C4-2B (cell line): ENCODE data around the gene SH3RF2.
"Not testable (repeated sequence)": the region's sequence is repeated elsewhere in the genome, so short reads cannot be mapped to it uniquely, and the experiment has no call there.

Source experiments
- H3K27ac ChIP-seq: fragments of 450-650 bp; 2 replicates; pipeline ENCODE4 v1.5.1; 2017
- ZFX ChIP-seq: fragments of 450-650 bp; IDR thresholded peaks from 2 replicates; pipeline ENCODE4 v1.6.1; 2017
- TF ChIP-seq, protein P1 (sequence below): fragments of 450-650 bp; conservative IDR thresholded peaks from 2 replicates; pipeline ENCODE4 v1.5.1; 2017; ENCODE audit warnings: mild to moderate bottlenecking

SH3RF2 gene

DNA sequence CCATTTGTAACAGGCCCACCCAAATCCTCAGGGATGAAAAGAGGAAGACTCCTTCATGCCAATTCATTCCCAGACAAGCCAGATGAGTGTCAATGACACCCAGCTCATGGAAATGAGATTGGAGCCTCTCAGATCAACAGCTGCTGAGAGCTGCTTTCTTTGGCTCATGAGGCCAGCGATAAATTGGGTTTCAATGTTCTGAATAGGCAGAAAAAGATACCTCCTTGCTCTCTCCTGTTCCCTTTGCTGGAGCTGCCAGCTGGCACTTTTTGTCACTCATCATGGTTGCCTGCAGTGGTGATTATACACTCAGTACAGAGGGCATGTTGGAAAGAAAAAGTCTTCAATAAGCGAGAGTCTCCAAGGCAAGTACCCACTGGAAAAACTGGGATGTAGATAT is 47.1 kb downstream of the SH3RF2 start:
- H3K27ac ChIP-seq = no peak overlapping the region
- TF ChIP-seq, protein P1, sequence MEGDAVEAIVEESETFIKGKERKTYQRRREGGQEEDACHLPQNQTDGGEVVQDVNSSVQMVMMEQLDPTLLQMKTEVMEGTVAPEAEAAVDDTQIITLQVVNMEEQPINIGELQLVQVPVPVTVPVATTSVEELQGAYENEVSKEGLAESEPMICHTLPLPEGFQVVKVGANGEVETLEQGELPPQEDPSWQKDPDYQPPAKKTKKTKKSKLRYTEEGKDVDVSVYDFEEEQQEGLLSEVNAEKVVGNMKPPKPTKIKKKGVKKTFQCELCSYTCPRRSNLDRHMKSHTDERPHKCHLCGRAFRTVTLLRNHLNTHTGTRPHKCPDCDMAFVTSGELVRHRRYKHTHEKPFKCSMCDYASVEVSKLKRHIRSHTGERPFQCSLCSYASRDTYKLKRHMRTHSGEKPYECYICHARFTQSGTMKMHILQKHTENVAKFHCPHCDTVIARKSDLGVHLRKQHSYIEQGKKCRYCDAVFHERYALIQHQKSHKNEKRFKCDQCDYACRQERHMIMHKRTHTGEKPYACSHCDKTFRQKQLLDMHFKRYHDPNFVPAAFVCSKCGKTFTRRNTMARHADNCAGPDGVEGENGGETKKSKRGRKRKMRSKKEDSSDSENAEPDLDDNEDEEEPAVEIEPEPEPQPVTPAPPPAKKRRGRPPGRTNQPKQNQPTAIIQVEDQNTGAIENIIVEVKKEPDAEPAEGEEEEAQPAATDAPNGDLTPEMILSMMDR = no peak
- TF ChIP-seq ZFX = no peak

DNA sequence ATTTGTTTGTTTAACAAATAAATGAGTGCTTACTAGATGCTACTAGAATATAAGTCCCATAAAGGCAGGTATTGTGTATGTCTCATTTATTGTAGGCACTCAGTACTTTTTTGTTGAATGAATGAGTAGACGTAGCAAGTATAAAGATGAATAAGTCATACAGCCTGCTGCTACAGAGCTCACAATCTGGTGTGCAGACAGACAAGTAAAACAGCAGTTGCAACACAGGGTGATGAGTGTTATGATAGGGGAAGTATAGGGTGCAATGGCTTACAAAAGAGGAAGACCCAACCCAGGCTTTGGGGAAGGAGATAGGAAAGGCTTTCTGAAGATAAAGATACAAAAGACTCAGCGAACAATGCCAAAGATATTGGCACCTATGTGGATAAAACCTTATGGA is 47.7 kb downstream of the SH3RF2 start:
- TF ChIP-seq ZFX = no peak
- TF ChIP-seq, protein P1 = no peak
- no peak overlapping the region for H3K27ac ChIP-seq

DNA sequence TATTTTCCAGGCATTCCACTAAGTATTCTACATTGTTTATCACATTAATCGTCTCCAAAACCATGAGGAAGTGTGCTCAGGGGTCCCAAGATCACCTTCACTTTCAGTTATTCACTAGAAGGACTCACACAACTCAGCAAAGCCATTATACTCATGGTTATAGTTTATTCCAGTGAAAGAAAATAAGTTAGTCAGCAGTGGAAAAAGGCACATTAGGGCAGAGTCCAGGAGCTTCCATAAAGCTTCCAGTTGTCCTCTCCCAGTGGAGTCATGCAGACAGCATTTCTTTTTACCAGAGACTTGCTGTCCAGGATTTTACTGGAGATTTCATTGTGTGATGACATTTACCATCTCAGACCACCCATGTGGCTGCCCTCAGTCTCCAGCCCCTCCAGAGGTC is 51.5 kb downstream of the SH3RF2 start:
- TF ChIP-seq, protein P1 = no peak
- no peak for TF ChIP-seq ZFX
- no peak overlapping the region for H3K27ac ChIP-seq

DNA sequence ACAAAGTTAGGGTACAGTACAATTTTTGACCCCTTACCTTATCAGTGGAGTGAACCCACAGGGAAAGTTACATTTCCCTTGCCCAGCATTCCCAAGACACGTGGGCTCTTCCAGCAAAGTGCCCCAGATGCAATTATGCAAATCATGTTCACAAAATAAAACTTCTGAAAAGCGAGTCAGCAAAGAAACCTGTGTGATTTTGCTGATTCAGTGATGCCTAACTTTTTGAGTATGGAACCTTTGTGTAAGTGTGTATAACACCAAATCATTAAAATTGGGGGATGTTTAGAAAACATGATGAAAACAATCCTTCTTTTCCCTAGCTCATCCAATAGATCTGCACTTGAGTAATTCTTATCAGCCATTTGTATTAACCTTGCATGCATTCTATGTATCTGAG is 52.6 kb downstream of the SH3RF2 start:
- TF ChIP-seq, protein P1 = no peak
- no peak for TF ChIP-seq ZFX
- no peak overlapping the region for H3K27ac ChIP-seq

DNA sequence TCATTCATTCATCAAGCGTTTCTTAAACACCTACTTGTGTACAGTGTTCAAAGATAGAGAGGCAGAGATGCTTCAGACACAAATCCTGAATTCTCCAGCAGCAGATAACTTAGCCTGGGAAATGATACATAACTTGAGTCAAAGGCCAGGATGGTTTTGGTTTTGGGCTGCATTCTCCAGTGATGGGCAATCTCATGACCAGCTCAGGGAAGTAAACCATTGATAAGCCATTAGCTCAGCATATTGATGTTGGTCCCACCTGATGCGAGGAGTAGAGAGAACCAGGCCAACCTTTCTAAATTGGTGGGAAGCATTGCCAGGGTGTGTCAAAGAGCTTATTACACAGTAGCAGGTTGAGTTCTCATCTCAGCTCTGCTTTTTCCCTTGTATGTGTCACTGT is 53.0 kb downstream of the SH3RF2 start:
- no peak overlapping the region for H3K27ac ChIP-seq
- no peak for TF ChIP-seq ZFX
- TF ChIP-seq, protein P1 = no peak

DNA sequence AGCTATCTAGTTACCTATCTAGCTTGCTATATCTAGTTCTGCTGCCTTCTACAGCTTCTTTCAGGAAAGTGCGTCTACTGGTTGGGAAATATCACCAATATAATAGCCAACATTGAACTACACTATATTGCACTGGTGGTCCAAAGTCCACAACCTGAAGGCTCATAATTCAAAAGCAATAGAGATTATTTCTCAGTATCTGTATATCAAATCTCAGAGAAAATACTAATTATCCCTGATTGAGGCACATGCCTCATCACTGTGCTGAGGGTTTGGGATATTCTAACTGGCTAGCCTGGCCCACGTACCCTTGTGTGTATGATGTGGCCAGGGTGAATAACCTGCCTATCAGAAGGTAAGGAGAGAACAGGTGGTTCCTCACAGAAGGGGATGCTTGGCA is 53.8 kb downstream of the SH3RF2 start:
- TF ChIP-seq ZFX = no peak
- TF ChIP-seq, protein P1 = no peak
- H3K27ac ChIP-seq = no peak overlapping the region

DNA sequence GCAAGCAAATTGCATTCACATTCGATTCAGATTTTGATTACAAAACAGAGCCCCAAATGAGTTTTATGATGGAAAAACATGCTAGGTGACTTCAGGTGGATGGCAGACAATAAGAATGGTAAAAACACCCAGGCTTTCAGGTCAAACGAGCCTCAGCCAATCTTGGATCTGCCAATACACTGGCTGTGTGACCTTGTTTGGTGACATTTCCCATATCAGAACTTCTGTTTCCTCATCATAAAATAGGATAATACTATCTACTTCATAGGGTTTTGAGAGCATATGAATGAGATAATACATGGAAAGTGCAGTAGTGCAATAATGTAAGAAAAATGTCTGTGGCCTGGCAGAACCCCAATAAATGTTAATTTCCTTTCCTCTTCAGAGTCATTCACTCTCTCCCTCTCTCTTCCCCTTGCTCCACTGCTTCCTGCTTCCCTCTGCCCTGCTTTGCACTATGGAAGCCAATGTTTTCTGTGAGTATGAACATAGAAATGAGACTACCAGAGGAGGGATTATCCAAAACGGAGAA is 54.7 kb downstream of the SH3RF2 start:
- no peak for TF ChIP-seq ZFX
- TF ChIP-seq, protein P1 = no peak
- H3K27ac ChIP-seq = no peak overlapping the region

DNA sequence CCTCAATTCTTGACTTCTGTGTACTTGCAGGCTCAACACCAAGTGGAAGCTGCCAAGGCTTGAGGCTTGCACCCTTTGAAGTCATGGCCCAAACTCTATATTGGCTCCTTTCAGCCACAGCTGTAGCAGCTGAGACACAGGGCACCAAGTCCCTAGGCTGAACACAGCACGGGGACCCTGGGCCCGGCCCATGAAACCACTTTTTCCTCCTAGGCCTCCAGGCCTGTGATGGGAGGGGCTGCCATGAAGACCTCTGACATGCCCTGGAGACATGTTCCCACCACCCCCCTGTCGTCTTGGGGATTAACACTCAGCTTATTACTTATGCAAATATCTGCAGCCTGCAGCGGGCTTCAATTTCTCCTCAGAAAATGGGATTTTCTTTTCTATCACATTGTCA is 57.2 kb downstream of the SH3RF2 start:
- H3K27ac ChIP-seq = not testable (repeated sequence)
